HUES64 (cell line): ENCODE data around the gene DHRS3. TPM values are rescaled to one million over a fixed set of nuclear protein-coding genes. Genes with fewer than 3 reads are reported as not detected.
"Not testable (repeated sequence)": the region's sequence is repeated elsewhere in the genome, so short reads cannot be mapped to it uniquely, and the experiment has no call there.

ENCODE experiments used
- H3K27ac ChIP-seq: 2 replicates; pipeline ENCODE4 v1.7.0; 2013; ENCODE audit warnings: low read depth, low read length, inconsistent platforms
- H3K27me3 ChIP-seq: 2 replicates; pipeline ENCODE4 v1.6.1; 2013; ENCODE audit warnings: mild to moderate bottlenecking, low read length; ENCODE audit not compliant: insufficient read depth
- H3K36me3 ChIP-seq: 2 replicates; pipeline ENCODE4 v1.6.1; 2013; ENCODE audit warnings: mild to moderate bottlenecking, low read length; ENCODE audit not compliant: insufficient read depth
- H3K4me1 ChIP-seq: 2 replicates; pipeline ENCODE4 v1.6.1; 2013; ENCODE audit warnings: mild to moderate bottlenecking, low read length, moderate library complexity; ENCODE audit not compliant: insufficient read depth
- H3K4me3 ChIP-seq: 2 replicates; pipeline ENCODE4 v1.5.1; 2013; ENCODE audit warnings: mild to moderate bottlenecking, low read length, moderate library complexity
- H3K9ac ChIP-seq: 2 replicates; pipeline ENCODE4 v1.6.1; 2013; ENCODE audit warnings: mild to moderate bottlenecking, low read depth, low read length
- H3K9me3 ChIP-seq: 2 replicates; pipeline ENCODE4 v1.6.1; 2013; ENCODE audit warnings: low read depth, low read length; ENCODE audit not compliant: insufficient read depth
- WGBS: fragments of 150-250, 120-280 bp; methylation state at CpG from one replicate; pipeline ENCODE4 v1.1.7; 2013; ENCODE audit warnings: missing lambda C conversion rate; 5-methylcytosine and 5-hydroxymethylcytosine counted together
- polyA plus RNA-seq, 2 experiments: library from polyadenylated mRNA; stranded (reverse); fragments of 50-300 nt; gene quantifications; one replicate each; pipeline ENCODE4 v1.2.3, GENCODE V29; 2013

Gene DHRS3, protein sequence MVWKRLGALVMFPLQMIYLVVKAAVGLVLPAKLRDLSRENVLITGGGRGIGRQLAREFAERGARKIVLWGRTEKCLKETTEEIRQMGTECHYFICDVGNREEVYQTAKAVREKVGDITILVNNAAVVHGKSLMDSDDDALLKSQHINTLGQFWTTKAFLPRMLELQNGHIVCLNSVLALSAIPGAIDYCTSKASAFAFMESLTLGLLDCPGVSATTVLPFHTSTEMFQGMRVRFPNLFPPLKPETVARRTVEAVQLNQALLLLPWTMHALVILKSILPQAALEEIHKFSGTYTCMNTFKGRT
- 10.6 TPM for polyA plus RNA-seq (2013, experiment 1 of 2)
- 7.3 TPM for polyA plus RNA-seq (2013, experiment 2 of 2)

DNA sequence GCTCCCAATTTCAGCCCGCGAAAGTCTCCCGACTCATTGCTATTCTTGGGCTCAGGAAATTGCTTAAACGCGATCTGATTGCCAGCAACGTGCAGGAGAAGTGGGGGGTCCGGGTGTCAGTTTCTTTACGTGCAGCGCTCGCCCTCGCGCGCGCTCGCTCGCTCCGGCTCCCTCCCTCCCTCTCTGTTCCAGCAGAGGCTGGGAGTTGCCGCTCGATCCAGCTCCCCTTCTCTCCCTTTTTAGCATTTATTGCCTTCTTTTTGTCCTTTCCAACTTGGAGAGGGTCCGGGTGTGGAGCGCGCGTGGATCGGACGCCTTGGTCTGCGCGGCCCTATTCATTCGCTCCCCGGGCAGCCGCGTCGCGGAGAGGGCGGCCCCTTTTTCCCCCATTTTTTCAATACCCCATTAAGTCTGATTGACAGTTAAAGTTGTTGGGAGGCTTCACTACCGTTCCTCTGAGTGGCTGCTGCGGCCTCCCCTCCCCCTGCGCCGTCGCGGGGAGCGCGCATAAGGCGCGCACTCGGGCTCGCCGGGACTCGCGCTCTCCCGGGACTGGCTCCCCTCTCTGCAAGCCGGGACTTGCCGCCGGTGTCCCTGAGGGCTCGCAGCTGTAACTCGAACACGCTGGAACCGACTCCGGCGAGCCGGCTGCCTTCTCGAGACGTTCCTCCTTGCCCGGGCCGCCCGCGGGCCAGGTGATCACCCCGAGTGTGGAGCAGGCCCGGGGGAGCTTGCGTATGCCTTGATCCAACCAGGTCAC, at the start of gene DHRS3:
TSS of gene DHRS3 (minus strand) at position 310 of the 760 bp plus-strand sequence. CDS start 862 bp downstream, outside the sequence.
- H3K4me3 ChIP-seq, result peak within 1 kb of the TSS; percentile 93
- peaks cover 14% of the 10 kb centered on the region for H3K4me1 ChIP-seq
- H3K36me3 ChIP-seq, result no peaks in the 10 kb centered on the region
- H3K27ac ChIP-seq, result peak within 1 kb of the TSS; percentile 97
- under 1% methylated on average over 69 of the region's 69 CpGs for whole genome bisulfite sequencing
- H3K9ac ChIP-seq, result peak within 1 kb of the TSS; percentile 66
- peaks cover 9% of the 10 kb centered on the region; the same call in 1 of the 2 replicates for H3K27me3 ChIP-seq
- H3K9me3 ChIP-seq, result no peaks in the 10 kb centered on the region

DNA sequence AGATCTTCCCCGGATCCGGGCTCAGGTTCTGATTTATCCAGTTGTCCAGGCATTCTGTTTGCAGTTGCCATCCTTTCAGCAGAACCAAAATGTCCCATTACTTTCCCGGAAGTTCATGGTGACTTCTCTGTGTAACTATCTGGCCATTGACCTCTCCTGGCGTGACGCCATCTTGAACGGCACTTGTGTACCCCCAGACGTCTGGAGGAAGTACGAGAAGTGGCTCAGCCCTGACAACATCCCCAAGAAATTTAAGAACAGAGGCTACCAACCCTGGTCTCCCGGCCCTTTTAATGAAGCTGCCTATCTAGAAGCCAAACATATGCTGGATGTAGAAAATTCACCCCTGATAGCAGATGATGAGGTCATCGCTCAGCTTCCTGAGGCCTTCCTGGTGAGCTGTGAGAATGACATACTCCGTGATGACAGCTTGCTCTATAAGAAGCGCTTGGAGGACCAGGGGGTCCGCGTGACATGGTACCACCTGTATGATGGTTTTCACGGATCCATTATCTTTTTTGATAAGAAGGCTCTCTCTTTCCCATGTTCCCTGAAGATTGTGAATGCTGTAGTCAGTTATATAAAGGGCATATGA, 48.2 kb upstream of the DHRS3 start:
- Histone ChIP-seq H3K27me3 (no peaks in the 10 kb centered on the region), H3K27ac (no peak overlapping the region), H3K4me3 (no peak overlapping the region), H3K4me1 (no peaks in the 10 kb centered on the region), H3K36me3 (no peaks in the 10 kb centered on the region), H3K9me3 (peaks cover 8% of the 10 kb centered on the region), H3K9ac (no peak overlapping the region)
- WGBS, result 95% methylated on average over 15 of the region's 15 CpGs

DNA sequence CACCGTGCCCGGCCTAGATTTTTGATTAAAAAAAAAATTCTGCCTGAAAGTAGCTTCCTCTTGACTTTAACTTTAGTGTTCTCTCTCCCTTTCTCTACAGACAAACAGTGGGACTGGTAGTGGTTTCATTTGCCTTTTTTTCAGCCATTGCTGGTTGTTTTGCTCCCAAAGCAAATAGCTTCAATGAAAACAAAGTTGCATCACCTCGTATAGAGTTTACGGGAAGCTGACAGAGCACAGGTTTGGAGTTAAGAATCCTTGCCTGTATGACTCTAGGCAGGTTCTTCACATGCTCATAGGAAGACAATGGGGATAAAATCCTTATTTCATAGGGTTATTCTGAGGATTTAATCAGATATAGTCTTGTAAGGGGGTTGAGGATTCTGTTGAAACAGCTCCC, 47.5 kb upstream of the DHRS3 start:
- Histone ChIP-seq H3K27ac (no peak overlapping the region), H3K9ac (no peak overlapping the region), H3K27me3 (no peaks in the 10 kb centered on the region), H3K9me3 (peaks cover 8% of the 10 kb centered on the region), H3K4me3 (no peak overlapping the region), H3K36me3 (no peaks in the 10 kb centered on the region), H3K4me1 (no peaks in the 10 kb centered on the region)
- 89% methylated on average over 4 of the region's 4 CpGs for WGBS

DNA sequence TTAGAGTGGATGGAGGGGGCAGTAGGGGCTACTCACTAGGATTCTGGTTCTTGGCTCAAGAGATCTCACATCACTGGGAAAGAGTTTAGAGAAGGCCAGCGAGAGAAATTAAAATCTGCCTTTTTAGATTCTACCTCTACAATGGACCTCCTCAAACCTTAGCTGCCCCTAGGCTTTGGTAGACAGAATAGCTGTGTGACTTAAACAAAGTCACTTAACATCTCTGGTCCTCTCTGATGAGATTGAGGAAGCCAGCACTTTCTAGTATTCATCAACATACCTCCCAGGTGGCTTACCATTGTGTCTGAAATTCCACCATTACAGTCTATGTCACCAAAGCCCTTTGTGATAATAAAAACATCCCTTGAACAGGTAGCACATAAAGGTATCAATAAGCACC, 44.5 kb upstream of the DHRS3 start:
- no peaks in the 10 kb centered on the region for H3K36me3 ChIP-seq

DNA sequence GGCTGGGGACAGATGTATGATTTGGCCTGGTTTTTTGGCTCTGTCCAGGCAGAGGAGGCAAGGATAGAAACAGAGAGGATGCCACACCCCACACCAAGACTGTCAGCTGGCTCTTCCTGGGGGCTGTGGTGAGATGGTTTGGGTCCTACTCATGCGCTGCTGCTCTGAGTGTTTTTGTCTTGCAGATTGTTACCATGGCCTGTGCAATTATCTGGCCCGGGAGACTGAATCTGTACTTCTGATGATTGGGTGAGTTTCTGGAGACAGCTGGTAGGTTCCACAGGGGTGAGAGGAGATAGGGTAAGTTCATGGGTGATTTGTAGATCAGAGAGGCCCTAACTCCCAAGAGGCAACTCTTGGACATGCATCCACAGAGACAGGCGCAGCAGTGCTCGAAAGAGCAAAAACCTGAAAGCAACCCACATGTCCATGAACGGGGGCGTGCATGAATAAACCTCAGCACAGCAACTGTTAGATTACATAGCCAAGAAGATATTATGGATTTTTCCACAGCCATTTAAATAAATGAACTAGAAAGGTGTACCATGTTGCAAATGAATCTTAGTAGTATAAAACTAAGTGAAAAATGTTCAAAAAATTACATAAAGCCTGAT, 43.7 kb upstream of the DHRS3 start:
- WGBS, result 92% methylated on average over 6 of the region's 6 CpGs
- Histone ChIP-seq H3K36me3 (no peaks in the 10 kb centered on the region), H3K27ac (no peak overlapping the region), H3K4me3 (no peak overlapping the region), H3K9me3 (no peaks in the 10 kb centered on the region), H3K27me3 (no peaks in the 10 kb centered on the region), H3K4me1 (no peaks in the 10 kb centered on the region), H3K9ac (no peak overlapping the region)

More for the DNA sequence above, 44.5 kb upstream of the DHRS3 start:
- WGBS, result 100% methylated on average over 1 of the region's 1 CpG
- Histone ChIP-seq H3K4me1 (no peaks in the 10 kb centered on the region), H3K9ac (no peak overlapping the region), H3K9me3 (no peaks in the 10 kb centered on the region), H3K27ac (no peak overlapping the region), H3K27me3 (no peaks in the 10 kb centered on the region), H3K4me3 (no peak overlapping the region)

DNA sequence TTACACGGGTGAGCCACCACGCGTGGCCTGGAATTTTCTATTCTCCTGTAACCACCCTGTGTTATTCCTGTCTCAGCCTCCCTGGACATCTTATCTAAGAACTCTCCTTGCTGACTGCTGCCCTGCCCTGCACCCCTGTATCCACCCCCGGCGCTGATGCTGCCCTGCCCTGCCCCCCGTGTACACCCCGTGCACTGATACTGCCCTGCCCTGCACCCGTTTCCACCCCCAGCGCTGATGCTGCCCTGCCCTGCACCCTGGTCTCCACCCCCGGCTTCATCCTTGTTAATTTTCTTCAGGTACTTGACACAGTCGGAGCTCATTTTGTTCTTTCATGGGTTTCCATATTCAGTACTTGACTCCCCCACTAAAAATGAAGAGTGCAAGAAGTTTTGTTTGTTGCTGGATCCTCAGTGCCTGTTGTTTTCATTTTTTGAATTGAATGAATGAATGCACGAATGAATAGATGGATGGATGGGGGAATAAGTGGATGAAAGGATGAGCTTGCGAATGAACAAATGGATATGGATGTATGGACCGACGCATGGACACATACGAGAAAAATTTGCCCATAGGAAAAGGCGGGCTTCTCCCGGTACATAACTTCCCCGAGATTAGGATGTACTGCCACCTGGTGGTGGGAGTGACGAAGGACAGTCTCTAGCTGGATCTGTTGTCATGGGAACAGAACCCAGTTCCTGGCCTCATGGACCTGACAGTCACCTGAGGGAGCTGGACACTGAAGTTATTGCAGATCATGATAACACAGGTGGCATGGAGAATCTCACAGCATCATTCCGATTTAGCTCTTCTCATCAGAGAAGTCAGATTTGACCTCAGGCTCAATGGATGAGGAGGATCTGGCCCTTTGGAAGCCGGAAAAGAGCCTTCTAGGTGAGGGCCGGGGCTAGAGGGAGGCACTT, 40.8 kb upstream of the DHRS3 start:
- no peak overlapping the region for H3K27ac ChIP-seq
- H3K4me1 ChIP-seq, result no peaks in the 10 kb centered on the region
- H3K9me3 ChIP-seq, result peaks cover 5% of the 10 kb centered on the region; the same call in 1 of the 2 replicates
- WGBS, result 57% methylated on average over 23 of the region's 23 CpGs
- no peaks in the 10 kb centered on the region for H3K36me3 ChIP-seq
- H3K9ac ChIP-seq, result no peak overlapping the region
- H3K27me3 ChIP-seq, result no peaks in the 10 kb centered on the region
- H3K4me3 ChIP-seq, result no peak overlapping the region

DNA sequence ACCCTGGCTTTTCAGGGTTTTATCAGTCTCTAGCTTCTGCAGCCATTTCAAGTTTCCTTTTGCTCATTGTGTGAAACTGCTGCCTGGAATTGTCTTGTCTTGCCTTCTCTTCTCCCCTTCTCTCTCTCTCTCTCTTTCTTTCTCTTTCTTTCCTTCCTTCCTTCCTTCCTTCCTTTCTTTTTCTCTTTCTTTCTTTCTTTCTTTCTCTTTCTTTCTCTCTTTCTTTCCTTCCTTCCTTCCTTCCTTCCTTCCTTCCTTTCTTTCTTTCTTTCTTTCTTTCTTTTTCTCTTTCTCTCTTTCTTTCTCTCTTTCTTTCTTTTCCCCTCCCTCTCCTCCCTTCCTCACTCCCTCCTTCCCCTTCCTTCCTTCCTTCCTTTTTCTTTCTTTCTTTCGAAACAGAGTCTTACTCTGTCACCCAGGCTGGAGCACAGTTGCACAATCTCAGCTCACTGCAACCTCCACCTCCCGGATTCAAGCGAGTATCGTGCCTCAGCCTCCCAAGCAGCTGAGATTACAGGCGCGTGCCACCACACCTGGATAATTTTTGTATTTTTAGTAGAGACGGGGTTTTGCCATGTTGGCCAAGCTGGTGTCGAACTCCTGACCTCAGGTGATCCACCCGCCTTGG, 40.0 kb upstream of the DHRS3 start:
- H3K27ac ChIP-seq, H3K4me1 ChIP-seq, H3K27me3 ChIP-seq, H3K4me3 ChIP-seq, H3K36me3 ChIP-seq, H3K9me3 ChIP-seq, H3K9ac ChIP-seq: not testable (repeated sequence)
- 93% methylated on average over 9 of the region's 9 CpGs for whole genome bisulfite sequencing

DNA sequence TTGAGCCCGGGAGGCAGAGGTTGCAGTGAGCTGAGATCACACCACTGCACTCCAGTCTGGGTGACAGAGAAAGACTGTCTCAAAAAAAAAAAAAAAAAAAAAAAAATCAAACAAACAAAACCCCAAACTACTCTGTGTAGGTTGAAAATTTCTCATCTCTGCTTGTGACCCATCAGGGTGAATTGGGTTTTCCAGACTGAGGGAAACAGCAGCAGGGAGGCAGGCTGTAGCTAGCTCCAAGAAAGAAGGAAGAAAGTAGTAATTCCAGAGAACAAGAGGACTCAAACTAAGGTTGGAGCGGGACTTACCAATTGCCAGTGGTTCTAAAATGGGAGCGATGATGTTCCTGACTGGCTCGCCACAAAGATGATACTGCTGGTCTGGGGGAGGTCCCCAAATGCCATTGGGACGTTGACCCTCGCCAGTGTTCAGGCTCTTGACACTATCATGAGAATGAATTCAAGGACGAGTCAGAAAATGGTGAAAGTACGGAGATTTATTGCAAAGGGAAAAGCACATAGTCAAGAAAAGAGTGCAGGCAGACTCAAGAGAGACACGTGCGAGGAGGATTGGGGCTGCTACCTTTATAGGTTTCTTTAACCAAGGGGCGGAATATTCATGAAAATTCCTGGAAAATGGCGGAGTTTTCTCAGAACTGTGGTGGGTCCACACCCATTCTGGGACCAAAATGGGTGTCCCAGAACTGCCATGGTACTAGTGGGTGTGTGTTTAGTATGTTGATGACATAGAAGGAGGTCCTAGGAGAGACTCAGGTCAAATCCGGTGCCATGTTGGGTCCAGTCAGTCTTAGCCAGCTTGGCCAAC, 39.3 kb upstream of the DHRS3 start:
- H3K27ac ChIP-seq, result no peak overlapping the region
- H3K4me1 ChIP-seq, result no peaks in the 10 kb centered on the region
- H3K4me3 ChIP-seq, result no peak overlapping the region
- no peaks in the 10 kb centered on the region for H3K27me3 ChIP-seq
- WGBS, result 93% methylated on average over 13 of the region's 13 CpGs
- H3K9ac ChIP-seq, result no peak overlapping the region
- H3K9me3 ChIP-seq, result peaks cover 5% of the 10 kb centered on the region; the same call in 1 of the 2 replicates
- H3K36me3 ChIP-seq, result no peaks in the 10 kb centered on the region

DNA sequence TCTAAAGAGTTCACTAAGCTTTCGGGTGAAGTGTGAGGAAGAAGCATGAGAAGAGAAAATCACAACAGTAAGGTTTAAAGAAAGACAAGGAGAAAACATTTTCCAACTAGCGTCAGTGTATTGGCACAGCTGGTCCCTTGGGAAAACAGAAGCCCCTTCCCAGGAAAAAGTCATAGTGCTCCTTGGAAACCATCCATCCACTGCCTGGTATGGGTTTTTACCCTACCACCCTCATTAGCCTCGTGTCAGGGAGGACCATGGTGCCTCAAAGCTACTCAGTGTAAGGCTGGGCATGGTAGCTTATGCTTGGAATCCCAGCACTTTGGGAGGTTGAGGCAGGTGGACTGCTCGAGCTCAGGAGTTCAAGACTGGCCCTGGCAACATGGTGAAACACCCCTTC, 38.6 kb upstream of the DHRS3 start:
- Histone ChIP-seq H3K27me3 (no peaks in the 10 kb centered on the region), H3K4me1 (no peaks in the 10 kb centered on the region), H3K4me3 (no peak overlapping the region), H3K9me3 (peaks cover 5% of the 10 kb centered on the region; the same call in 1 of the 2 replicates), H3K9ac (no peak overlapping the region), H3K36me3 (no peaks in the 10 kb centered on the region), H3K27ac (no peak overlapping the region)
- WGBS, result 80% methylated on average over 4 of the region's 4 CpGs
